Neural crest cell (in vitro differentiated cells): Measurements from ENCODE around the gene CORO6. TPM values are rescaled to one million over a fixed set of nuclear protein-coding genes. Genes with fewer than 3 reads are reported as not detected.
"Not testable (repeated sequence)": the region's sequence is repeated elsewhere in the genome, so short reads cannot be mapped to it uniquely, and the experiment has no call there.

Experiments
- DNase-seq: peaks from one replicate; pipeline ENCODE4 v3.0.0; 2021; ENCODE audit warnings: low read depth, mixed read lengths, low spot score
- H3K27ac Mint-ChIP-seq: one replicate; pipeline ENCODE4 v1.8.0; 2021; ENCODE audit warnings: mild to moderate bottlenecking, mixed read lengths; ENCODE audit not compliant: unreplicated experiment
- H3K27me3 Mint-ChIP-seq: 2 replicates; pipeline ENCODE4 v1.8.0; 2021; ENCODE audit warnings: low read depth, mild to moderate bottlenecking, mixed read lengths
- H3K36me3 Mint-ChIP-seq: 2 replicates; pipeline ENCODE4 v1.8.0; 2021; ENCODE audit warnings: low read depth, mild to moderate bottlenecking, mixed read lengths
- H3K4me1 Mint-ChIP-seq: 2 replicates; pipeline ENCODE4 v1.8.0; 2021; ENCODE audit warnings: mixed read lengths
- H3K4me3 Mint-ChIP-seq: one replicate; pipeline ENCODE4 v1.8.0; 2021; ENCODE audit warnings: mild to moderate bottlenecking, mixed read lengths
- H3K9me3 Mint-ChIP-seq: 2 replicates; pipeline ENCODE4 v1.8.0; 2021; ENCODE audit warnings: mixed read lengths
- total RNA-seq: library from RNA; stranded (reverse); gene quantifications from 2 replicates; pipeline ENCODE4 v1.2.1, GENCODE V29; 2021
- TF ChIP-seq, protein P1 (sequence below): fragments of 200-600 bp; sonication (generic); conservative IDR thresholded peaks from 2 replicates; pipeline ENCODE4 v1.5.0; 2021; ENCODE audit warnings: antibody characterized with exemption, mild to moderate bottlenecking

CORO6 gene
- total RNA-seq, 1 donor from 2014 or later, result 2.7 TPM

GRCh38 chr17:29653995-29654714 is 31.4 kb upstream of the CORO6 start:
- no peak overlapping the region for H3K4me3 Mint-ChIP-seq
- no peak for DNase-seq
- peaks cover 3% of the 10 kb centered on the region for H3K36me3 Mint-ChIP-seq
- TF ChIP-seq, protein P1, sequence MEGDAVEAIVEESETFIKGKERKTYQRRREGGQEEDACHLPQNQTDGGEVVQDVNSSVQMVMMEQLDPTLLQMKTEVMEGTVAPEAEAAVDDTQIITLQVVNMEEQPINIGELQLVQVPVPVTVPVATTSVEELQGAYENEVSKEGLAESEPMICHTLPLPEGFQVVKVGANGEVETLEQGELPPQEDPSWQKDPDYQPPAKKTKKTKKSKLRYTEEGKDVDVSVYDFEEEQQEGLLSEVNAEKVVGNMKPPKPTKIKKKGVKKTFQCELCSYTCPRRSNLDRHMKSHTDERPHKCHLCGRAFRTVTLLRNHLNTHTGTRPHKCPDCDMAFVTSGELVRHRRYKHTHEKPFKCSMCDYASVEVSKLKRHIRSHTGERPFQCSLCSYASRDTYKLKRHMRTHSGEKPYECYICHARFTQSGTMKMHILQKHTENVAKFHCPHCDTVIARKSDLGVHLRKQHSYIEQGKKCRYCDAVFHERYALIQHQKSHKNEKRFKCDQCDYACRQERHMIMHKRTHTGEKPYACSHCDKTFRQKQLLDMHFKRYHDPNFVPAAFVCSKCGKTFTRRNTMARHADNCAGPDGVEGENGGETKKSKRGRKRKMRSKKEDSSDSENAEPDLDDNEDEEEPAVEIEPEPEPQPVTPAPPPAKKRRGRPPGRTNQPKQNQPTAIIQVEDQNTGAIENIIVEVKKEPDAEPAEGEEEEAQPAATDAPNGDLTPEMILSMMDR, result no peak
- H3K4me1 Mint-ChIP-seq, result no peaks in the 10 kb centered on the region
- H3K9me3 Mint-ChIP-seq, result no peaks in the 10 kb centered on the region
- no peaks in the 10 kb centered on the region for H3K27me3 Mint-ChIP-seq
- no peak overlapping the region for H3K27ac Mint-ChIP-seq

DNA sequence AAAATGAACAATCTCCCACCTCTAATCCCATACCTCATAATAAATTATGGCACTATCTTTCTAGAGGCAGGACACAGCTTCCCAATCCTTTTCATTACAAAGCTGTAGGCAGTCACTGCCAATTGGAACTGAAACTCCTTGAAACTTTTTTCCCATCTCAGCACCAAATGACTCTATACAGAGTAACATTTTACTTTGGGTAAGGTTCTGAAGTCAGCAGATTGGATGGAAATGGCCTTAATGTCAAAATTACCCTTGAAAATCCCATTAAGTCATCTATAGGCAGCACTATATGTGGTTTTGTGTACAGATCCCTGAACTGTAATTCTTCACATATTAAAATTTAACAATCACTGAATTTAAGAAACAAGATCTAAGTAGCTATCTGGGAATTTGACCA is 30.3 kb upstream of the CORO6 start:
- H3K36me3 Mint-ChIP-seq, result peaks cover 8% of the 10 kb centered on the region
- DNase-seq, result no peak
- H3K27me3 Mint-ChIP-seq, result no peaks in the 10 kb centered on the region
- no peaks in the 10 kb centered on the region for H3K9me3 Mint-ChIP-seq
- H3K4me1 Mint-ChIP-seq, result no peaks in the 10 kb centered on the region
- no peak overlapping the region for H3K27ac Mint-ChIP-seq
- H3K4me3 Mint-ChIP-seq, result no peak overlapping the region
- TF ChIP-seq, protein P1, result no peak

DNA sequence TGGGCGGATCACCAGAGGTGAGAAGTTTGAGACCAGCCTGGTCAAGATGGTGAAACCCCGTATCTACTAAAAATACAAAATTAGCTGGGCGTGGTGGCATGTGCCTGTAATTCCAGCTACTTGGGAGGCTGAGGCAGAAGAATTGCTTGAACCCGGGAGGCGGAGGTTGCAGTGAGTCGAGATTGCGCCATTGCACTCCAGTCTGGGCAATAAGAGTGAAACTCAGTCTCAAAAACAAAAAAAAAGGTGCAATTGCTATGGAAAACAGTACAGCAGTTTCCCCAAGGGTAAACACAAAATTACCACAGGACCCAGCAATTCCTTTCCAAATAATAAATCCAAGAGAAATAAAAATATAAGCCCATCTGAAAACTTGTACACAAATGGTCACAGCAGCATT is 29.2 kb upstream of the CORO6 start:
- H3K27ac Mint-ChIP-seq, result not testable (repeated sequence)

DNA sequence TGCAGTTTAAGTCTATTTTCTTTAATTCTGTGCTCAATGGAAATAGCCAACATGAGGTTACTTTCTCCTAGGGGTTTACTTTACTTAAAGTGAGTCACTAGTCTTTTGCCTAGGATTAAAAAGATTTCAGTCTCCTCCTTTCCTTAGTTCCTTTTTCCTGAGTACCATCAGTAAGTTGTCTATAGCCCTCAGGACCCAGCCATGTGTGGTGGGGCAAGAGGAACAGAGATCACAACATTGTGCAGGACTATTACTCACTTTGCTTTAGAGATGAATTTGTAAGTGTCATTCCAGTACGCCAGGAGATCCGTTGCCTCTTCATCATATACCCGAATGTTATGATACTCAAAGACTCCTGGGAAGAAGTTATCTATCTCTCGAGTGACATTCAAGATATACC is 27.7 kb upstream of the CORO6 start:
- Mint-ChIP-seq H3K4me3 (no peak overlapping the region), H3K27me3 (no peaks in the 10 kb centered on the region), H3K27ac (no peak overlapping the region), H3K4me1 (no peaks in the 10 kb centered on the region), H3K36me3 (peaks cover 8% of the 10 kb centered on the region), H3K9me3 (no peaks in the 10 kb centered on the region)
- TF ChIP-seq, protein P1, result no peak
- no peak for DNase-seq

More for the DNA sequence above, 29.2 kb upstream of the CORO6 start:
- not testable (repeated sequence) for DNase-seq, H3K4me3 Mint-ChIP-seq, H3K27me3 Mint-ChIP-seq, H3K4me1 Mint-ChIP-seq, H3K9me3 Mint-ChIP-seq
- H3K36me3 Mint-ChIP-seq, result peaks cover 11% of the 10 kb centered on the region

GRCh38 chr17:29649359-29649758 is 26.6 kb upstream of the CORO6 start:
- Mint-ChIP-seq H3K27me3 (no peaks in the 10 kb centered on the region), H3K27ac (no peak overlapping the region), H3K4me1 (no peaks in the 10 kb centered on the region), H3K4me3 (no peak overlapping the region), H3K9me3 (no peaks in the 10 kb centered on the region), H3K36me3 (peaks cover 10% of the 10 kb centered on the region)
- DNase-seq, result no peak
- TF ChIP-seq, protein P1, result no peak

DNA sequence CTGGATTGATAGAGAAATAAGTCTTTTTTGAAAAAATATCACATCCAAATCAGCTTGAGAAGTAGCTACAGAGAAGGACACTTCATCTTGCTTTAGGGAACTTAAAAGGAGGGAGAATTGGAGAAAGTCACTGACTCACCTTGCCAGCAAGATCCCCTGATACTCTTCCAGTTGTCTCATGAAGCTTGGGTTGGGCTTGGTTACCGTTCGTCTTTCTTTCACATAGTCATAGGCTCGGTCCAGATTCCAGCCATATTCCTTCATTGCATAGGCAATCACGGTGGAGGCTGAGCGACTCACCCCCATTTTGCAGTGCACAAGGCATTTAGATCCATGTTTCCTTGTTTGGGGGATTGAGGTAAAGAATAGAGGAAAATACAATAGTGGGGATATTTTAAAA is 25.3 kb upstream of the CORO6 start:
- H3K27ac Mint-ChIP-seq, result no peak overlapping the region

More for the DNA sequence above, 25.3 kb upstream of the CORO6 start:
- TF ChIP-seq, protein P1, result no peak
- H3K4me3 Mint-ChIP-seq, result no peak overlapping the region
- DNase-seq, result no peak
- no peaks in the 10 kb centered on the region for H3K27me3 Mint-ChIP-seq
- H3K36me3 Mint-ChIP-seq, result peaks cover 10% of the 10 kb centered on the region
- peaks cover 2% of the 10 kb centered on the region for H3K4me1 Mint-ChIP-seq
- H3K9me3 Mint-ChIP-seq, result no peaks in the 10 kb centered on the region
